ENCODE data around the gene RSRC1. TPM values are rescaled to one million over a fixed set of nuclear protein-coding genes. Genes with fewer than 3 reads are reported as not detected.

The RSRC1 gene
- total and polyA plus RNA-seq, 2 of the 13 experiments (the other 11 are each of a cell fraction or from before 2014, with no cell fraction given): 4.9 to 63.0 TPM

DNA sequence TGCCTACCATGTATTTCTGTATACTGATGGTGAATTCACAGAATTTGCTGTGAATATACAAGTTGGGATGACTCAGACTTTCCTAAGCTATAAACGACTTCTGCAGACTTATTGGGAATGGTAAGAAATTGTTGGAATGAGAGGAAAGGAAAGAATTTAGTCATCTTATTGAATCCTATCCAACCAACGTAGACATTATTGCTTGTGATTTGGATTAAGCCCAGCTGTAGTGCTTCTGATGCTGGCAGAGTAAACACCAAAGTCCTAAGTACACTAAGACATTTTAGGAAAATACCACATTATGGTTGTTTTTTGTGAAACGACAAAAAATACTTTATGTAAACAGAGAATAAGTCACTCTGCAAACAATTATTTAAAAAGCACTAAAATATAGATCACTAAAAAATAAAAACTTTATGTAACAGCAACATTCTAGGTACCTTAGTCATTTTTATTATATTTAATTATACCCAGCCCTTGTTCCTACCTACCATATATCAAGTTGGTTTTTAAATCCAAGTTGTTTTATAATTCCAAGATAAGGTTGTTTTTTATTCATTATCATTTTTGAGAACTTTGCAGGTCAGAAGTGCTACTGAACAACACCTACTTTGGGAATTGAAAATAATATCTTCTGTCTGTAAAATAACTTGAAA, 361.9 kb downstream of the RSRC1 start (continued):
- TF ChIP-seq, protein P1, sequence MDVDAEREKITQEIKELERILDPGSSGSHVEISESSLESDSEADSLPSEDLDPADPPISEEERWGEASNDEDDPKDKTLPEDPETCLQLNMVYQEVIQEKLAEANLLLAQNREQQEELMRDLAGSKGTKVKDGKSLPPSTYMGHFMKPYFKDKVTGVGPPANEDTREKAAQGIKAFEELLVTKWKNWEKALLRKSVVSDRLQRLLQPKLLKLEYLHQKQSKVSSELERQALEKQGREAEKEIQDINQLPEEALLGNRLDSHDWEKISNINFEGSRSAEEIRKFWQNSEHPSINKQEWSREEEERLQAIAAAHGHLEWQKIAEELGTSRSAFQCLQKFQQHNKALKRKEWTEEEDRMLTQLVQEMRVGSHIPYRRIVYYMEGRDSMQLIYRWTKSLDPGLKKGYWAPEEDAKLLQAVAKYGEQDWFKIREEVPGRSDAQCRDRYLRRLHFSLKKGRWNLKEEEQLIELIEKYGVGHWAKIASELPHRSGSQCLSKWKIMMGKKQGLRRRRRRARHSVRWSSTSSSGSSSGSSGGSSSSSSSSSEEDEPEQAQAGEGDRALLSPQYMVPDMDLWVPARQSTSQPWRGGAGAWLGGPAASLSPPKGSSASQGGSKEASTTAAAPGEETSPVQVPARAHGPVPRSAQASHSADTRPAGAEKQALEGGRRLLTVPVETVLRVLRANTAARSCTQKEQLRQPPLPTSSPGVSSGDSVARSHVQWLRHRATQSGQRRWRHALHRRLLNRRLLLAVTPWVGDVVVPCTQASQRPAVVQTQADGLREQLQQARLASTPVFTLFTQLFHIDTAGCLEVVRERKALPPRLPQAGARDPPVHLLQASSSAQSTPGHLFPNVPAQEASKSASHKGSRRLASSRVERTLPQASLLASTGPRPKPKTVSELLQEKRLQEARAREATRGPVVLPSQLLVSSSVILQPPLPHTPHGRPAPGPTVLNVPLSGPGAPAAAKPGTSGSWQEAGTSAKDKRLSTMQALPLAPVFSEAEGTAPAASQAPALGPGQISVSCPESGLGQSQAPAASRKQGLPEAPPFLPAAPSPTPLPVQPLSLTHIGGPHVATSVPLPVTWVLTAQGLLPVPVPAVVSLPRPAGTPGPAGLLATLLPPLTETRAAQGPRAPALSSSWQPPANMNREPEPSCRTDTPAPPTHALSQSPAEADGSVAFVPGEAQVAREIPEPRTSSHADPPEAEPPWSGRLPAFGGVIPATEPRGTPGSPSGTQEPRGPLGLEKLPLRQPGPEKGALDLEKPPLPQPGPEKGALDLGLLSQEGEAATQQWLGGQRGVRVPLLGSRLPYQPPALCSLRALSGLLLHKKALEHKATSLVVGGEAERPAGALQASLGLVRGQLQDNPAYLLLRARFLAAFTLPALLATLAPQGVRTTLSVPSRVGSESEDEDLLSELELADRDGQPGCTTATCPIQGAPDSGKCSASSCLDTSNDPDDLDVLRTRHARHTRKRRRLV (CRISPR knock-in tag; IDR thresholded peaks at IDR 0.05): no peak
- TF ChIP-seq, protein P2, sequence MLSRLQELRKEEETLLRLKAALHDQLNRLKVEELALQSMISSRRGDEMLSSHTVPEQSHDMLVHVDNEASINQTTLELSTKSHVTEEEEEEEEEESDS (CRISPR knock-in tag; IDR thresholded peaks at IDR 0.05; ENCODE audit: borderline replicate concordance): no peak
- no peak for TF ChIP-seq ZNF282 (IDR thresholded peaks at IDR 0.05; ENCODE audit: partially characterized antibody)
- TF ChIP-seq, protein P3, sequence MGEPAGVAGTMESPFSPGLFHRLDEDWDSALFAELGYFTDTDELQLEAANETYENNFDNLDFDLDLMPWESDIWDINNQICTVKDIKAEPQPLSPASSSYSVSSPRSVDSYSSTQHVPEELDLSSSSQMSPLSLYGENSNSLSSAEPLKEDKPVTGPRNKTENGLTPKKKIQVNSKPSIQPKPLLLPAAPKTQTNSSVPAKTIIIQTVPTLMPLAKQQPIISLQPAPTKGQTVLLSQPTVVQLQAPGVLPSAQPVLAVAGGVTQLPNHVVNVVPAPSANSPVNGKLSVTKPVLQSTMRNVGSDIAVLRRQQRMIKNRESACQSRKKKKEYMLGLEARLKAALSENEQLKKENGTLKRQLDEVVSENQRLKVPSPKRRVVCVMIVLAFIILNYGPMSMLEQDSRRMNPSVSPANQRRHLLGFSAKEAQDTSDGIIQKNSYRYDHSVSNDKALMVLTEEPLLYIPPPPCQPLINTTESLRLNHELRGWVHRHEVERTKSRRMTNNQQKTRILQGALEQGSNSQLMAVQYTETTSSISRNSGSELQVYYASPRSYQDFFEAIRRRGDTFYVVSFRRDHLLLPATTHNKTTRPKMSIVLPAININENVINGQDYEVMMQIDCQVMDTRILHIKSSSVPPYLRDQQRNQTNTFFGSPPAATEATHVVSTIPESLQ (CRISPR knock-in tag; conservative IDR thresholded peaks at IDR 0.05): no peak
- TF ChIP-seq, protein P4, sequence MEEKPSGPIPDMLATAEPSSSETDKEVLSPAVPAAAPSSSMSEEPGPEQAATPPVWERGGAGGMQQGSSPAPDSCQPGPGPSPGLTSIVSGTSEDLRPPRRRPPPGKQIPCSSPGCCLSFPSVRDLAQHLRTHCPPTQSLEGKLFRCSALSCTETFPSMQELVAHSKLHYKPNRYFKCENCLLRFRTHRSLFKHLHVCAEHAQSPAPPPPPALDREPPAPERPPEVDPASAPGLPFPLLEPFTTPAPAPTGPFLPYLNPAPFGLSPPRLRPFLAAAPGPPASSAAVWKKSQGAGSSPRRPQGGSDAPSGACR (CRISPR knock-in tag; IDR thresholded peaks at IDR 0.05): no peak
- no peak for TF ChIP-seq ZNF263 (CRISPR knock-in tag; IDR thresholded peaks at IDR 0.05)
- TF ChIP-seq, protein P5, sequence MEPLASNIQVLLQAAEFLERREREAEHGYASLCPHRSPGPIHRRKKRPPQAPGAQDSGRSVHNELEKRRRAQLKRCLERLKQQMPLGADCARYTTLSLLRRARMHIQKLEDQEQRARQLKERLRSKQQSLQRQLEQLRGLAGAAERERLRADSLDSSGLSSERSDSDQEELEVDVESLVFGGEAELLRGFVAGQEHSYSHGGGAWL (CRISPR knock-in tag; IDR thresholded peaks at IDR 0.05): no peak
- TF ChIP-seq ZNF44 (CRISPR knock-in tag; IDR thresholded peaks at IDR 0.05): no peak
- no peak for TF ChIP-seq AHR (CRISPR knock-in tag; IDR thresholded peaks at IDR 0.05)
- no peak for TF ChIP-seq ZBTB7B (CRISPR knock-in tag; IDR thresholded peaks at IDR 0.05)
- TF ChIP-seq GPN1 (CRISPR knock-in tag; IDR thresholded peaks at IDR 0.05; ENCODE audit: borderline replicate concordance): no peak
- TF ChIP-seq ZNF772 (CRISPR knock-in tag; IDR thresholded peaks at IDR 0.05): no peak
- no peak for TF ChIP-seq GATAD1 (CRISPR knock-in tag; IDR thresholded peaks at IDR 0.05)
- no peak for TF ChIP-seq ZSCAN30 (CRISPR knock-in tag; IDR thresholded peaks at IDR 0.05)
- TF ChIP-seq, protein P6, sequence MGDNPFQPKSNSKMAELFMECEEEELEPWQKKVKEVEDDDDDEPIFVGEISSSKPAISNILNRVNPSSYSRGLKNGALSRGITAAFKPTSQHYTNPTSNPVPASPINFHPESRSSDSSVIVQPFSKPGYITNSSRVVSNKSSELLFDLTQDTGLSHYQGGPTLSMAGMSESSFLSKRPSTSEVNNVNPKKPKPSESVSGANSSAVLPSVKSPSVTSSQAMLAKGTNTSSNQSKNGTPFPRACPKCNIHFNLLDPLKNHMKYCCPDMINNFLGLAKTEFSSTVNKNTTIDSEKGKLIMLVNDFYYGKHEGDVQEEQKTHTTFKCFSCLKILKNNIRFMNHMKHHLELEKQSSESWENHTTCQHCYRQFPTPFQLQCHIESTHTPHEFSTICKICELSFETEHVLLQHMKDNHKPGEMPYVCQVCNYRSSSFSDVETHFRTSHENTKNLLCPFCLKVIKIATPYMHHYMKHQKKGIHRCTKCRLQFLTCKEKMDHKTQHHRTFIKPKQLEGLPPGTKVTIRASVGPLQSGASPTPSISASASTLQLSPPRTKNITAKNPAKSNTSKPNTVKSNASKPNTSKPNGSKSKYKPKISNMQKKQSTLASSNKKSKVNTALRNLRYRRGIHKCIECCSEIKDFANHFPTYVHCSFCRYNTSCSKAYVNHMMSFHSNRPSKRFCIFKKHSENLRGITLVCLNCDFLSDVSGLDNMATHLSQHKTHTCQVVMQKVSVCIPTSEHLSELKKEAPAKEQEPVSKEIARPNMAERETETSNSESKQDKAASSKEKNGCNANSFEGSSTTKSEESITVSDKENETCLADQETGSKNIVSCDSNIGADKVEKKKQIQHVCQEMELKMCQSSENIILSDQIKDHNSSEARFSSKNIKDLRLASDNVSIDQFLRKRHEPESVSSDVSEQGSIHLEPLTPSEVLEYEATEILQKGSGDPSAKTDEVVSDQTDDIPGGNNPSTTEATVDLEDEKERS (CRISPR knock-in tag; IDR thresholded peaks at IDR 0.05): no peak
- TF ChIP-seq FOXP1 (IDR thresholded peaks at IDR 0.05): no peak
- TF ChIP-seq FOXP1 (CRISPR knock-in tag; IDR thresholded peaks at IDR 0.05): peak; percentile 57
- TF ChIP-seq DNMT1 (CRISPR knock-in tag; IDR thresholded peaks at IDR 0.05): no peak

All from HepG2 (cell line).